Measurements from ENCODE around the gene NRXN2.
"Not testable (repeated sequence)": the region's sequence is repeated elsewhere in the genome, so short reads cannot be mapped to it uniquely, and the experiment has no call there.

Gene NRXN2

DNA sequence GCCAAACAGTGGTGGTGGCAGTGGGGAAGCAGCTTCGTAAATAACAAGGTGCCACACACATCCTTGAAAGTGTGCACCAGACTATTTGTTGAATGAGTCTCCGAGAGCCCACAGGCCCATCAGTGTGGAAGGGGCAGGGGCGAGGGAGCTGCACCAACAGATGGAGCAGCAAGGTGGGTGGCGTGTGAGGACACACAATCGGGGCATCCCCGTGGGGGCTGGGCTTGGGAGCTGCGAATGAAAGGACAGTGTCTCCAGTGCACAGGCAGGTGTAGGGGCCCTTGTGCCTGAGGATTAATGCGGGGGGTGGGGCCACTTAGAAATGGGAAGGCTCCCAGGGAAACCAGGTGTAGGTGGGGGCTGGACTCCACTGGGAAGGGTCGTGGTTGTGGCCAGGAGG lies 2.8 kb downstream of the NRXN2 start:
- DNase-seq = no peak

DNA sequence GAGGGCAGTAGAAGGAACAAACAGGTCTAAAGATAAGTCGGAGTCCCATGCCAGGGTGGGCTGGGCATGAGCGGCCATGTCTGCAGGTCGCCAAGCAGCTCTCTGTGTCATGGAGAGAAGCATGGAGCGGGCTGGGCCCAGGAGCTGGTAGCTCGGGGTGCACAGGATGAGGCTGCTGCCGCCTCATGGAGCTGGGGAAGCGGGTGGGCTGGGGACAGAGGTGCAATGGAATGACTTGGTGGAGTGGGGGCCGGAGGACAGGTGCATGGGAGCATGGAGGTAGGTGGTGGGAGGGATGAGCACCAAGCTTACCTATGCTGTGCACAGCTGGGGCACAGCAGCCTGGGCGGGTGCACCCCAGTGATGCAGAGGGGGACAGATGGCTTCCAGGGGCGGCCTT lies 3.6 kb downstream of the NRXN2 start:
- no peak for DNase-seq

DNA sequence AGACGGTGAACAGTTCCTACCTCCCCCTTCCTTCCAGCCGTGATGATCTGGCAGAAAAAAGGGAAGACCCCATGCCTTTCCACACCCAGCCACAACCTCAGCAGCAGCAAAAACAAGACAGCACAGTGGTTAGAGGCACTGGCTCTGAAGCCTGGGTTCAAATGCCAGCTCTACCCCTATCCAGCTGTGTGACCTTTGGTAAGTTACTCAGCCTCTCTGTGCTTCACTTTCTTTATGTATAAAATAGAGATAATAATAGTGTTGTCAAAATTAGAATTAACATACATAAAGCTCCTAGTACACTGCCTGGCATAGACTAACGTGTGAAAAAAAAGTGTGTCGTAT lies 4.2 kb downstream of the NRXN2 start:
- DNase-seq = no peak

DNA sequence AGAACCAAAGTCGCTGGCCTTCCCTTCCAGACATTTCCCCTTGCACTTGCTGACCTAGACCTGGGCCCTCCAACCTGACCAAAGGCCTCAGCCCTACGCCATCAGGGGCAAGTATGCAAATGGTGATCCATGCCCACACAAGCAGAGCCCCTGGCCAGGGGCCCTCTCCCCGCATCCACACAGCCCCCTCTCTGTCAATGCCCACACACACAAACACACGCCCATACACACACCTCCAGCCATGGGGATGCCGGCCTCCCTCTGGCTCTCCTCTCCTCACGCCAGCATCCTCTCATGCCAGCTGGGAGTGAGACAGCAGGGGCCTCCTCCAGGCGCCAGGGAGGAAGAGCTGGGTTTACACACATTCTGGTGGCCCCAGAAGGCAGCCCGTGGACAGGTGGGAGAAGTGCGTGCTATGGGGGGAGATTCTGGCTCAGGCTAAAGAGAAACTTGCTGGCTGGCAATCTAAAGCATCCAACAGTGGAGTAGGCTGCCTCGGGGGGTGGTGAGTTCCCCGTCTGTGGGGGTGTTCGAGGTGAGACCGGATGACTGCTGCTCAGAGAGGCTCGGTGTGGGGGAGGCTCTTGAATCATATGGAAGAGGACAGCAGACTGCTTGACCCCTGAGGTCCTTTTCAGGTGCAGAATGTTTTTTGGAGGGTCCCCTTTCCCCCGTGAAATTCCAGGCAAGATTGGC lies 4.8 kb downstream of the NRXN2 start:
- DNase-seq = no peak

DNA sequence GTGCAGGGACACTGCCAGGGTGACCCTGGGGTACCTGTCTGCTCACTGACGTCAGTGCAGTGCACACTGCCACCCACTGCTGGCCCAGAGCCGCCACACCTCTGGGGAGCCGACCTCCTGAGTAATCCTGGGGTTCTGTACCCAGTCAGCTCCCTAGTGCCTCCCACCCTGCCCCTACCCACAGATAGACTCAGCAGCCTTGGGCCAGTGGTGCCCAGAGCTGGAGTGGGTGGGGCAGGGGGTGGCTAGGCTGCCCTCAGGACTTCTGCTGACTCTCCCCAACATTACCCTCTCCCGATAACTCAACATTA lies 5.8 kb downstream of the NRXN2 start:
- no peak for DNase-seq

DNA sequence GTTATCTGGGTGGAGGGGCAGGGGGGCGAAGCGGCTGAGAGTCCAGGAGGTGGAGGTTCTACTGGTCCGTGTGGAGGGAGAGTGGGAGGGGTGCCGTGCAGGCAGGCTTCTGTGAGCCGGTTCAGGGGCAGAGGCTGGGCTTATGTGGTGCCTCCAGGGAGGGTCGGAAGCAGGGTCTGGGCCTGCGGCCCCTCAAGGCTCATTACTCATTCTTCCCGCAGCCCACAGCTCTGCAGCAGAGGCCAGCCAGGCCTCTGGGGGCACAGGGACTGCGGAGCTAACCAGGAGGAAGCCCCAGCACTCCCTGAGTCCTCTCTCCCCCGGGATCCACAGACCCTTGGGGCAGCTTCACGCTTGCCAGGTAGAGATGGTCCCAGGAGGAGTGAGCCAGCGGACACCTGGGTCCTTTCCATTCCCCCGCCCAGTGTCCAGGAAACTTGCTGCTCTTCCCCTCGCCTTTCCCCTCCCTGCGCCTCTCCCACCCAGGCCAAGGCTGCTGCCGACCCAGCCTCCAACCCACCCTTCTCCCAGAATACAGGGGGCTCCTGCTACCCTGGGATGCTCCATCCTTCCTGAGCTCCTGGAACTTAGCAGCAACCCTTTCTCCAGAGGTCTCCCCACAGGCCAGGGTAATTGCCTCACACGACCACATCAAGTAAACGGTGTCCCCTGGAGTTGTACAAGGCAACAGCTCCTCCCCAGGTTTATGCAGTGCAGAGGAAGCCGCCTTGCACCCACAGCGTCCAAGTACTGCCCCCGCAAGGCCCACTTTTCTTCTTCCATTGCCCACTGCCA lies 6.3 kb downstream of the NRXN2 start:
- no peak for DNase-seq

DNA sequence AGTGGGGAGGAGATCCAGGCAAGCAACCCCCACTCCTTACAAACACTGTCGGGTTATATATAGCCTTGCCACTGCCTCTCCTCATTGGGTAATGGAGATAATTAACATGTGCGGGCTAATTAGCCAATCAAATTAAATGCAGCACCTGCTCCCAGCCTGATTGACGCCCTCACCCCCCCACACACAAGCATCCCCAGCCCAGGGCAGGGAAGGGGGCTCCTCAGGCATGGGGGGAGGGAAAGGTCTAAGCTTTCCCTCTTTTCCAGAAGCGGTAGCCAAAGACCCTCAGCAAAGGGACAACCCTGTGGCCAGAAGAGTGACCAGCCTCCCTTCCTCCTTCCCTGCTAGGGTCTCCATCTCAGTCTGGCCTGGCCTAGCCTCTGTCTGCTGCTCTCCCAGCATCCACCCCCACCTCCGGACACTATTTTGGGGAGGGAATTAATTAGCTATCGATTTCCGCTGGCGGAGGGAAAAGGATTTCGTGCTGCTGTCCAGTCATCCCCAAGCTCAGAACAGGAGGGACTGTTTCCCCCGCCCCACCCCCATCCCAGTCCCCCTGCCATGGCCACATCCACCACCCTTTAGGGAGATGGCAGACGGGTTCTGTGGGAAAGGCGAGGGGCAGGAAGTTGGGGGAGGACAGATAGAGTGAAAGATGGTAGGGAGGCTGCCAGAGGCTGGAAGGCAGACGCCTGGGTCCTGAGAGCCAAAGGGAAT lies 7.1 kb downstream of the NRXN2 start:
- no peak for DNase-seq

DNA sequence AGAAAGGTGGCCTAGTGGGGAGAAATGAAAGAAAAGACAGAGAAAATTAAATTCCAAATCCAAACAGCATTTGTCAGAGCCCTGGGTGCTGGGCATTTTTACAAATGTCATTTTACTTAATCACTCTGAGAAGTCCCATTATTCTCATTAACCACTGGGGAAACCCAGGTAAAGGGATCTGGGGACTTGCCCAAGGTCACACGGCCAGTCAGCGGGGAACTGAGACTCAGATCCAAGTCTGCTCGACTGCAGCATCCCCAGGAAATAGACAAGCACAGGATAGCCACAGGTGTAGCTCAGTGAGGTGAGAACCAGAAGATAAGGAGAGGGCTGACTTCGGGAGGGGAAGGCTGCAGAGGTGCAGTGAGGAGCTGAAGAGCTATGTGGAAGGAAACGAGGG lies 7.9 kb downstream of the NRXN2 start:
- no peak for DNase-seq

DNA sequence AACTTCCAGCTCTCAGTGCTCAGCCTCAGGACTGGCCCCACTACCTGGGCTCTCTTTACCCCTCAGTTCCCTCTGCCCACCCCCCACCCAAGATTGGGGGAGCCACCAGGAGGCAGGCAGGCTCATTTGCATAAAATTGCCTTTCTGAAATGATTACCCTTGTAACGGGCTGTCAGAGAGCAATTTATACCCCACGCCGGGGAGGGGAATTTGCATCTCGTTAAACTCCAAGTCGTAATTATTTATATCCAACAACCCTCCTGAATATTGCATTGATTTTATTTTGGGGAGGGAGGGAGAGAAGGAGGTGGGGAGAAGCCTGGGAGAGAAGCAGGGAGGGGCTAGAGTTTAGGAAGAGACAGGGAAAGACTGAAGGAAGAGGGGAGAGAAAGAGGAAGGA lies 8.3 kb downstream of the NRXN2 start:
- no peak for DNase-seq

DNA sequence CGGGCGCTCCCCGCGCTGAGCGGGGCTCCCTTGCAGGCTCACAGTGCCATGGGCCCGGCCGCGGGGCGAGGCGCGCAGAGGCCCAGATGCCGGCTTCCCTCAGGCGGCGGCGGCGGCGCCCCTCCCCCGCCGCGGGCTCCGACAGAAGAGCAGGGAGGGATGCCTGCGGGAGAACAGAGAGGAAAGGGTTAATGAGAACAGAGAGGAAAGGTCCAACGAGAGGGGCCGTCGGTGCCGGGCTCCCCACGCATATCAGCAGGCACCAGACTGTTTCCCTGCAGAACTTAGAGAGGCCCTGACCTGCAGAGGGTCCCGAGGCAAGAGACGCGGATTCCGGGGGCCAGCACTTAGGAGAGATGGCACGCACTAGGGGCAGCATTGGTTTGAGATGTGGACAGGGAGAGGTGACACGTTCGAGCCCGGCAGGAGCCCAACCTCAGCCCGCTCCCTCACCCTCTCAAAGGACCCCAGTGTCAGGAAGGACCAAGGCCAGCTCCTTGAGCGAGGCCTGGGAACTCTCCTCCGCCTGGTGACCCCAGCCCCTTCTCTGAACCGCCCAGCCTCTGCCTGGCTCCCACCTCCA lies 9.1 kb downstream of the NRXN2 start:
- DNase-seq = peak; percentile 54

DNA sequence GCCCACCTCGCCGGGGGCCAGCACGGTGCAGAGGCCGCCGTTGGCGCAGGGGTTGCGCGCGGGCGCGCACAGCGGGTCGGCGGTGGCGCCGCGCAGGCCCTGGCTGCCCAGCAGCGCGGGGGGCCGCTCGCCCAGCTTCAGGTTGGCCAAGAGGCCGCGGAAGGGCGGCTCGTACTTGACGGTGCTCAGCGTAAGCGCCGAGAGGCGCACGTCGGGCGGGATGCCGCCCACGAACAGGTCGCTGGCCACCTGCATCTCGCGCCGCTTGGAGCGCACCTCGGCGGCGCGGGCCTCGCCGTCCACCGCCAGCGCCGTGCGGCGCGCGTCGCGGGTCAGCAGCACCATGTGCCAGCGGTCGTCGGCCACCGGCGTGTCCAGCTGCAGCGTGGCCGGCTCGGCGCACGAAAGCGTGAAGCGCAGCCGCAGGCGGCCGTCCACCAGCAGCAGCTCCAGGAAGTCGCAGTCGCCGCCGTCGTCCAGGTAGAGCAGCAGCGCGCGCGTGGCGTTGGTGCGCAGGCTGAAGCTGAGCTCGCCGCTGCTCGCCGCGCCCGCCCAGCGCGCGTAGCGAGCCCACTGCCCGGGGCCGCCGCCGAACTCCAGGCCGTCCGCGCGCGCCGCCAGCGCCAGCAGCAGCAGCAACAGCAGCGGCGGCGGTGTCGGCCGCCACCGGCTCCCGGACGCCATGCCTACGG lies 9.8 kb downstream of the NRXN2 start:
- peak; percentile 59 for DNase-seq

DNA sequence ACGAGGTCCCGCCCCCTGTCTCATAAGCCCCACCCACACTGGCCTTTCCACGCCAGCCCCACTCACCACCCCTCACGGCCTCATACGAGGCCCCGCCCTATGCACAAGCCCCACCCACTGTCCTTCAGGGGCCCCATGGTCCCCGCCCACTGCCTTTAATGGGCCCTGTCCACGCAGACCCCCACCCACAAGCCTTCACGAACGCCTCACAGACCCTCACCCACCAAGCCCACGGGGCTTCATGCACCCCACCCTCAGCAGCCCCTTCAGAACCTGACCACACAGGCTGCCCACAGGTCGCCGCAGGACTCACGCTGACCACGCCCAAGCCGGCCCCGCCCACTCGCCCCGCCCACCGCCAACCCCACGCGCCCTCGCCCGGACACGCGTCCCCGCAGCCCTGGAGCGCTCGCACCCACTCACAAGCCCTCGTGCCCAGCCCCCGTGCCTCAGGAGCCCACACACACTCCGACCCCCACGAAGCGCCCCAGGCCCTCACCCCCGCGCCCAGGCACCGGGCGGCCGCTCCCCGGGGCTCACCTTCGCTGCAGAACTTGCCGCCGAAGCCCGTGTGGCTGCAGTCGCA lies 10.5 kb downstream of the NRXN2 start:
- no peak for DNase-seq

DNA sequence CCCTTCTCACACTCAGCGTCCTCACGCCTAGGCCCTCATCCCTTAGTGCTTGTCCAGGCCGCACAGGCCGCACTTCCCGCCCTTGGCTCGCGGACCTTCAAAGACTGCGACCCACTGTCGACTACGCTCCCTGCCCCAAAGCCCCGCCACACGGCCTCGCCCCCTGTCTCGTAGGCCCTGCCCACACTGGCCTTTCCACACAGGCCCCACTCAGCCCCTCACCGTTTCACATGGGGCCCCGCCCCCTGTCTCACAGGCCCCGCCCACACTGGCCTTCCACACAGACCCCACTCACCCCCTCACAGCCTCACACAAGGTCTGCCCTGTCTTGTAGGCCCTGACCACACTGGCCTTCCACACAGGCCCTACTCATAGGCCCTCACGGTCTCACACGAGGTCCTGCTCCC lies 11.0 kb downstream of the NRXN2 start:
- DNase-seq = no peak

DNA sequence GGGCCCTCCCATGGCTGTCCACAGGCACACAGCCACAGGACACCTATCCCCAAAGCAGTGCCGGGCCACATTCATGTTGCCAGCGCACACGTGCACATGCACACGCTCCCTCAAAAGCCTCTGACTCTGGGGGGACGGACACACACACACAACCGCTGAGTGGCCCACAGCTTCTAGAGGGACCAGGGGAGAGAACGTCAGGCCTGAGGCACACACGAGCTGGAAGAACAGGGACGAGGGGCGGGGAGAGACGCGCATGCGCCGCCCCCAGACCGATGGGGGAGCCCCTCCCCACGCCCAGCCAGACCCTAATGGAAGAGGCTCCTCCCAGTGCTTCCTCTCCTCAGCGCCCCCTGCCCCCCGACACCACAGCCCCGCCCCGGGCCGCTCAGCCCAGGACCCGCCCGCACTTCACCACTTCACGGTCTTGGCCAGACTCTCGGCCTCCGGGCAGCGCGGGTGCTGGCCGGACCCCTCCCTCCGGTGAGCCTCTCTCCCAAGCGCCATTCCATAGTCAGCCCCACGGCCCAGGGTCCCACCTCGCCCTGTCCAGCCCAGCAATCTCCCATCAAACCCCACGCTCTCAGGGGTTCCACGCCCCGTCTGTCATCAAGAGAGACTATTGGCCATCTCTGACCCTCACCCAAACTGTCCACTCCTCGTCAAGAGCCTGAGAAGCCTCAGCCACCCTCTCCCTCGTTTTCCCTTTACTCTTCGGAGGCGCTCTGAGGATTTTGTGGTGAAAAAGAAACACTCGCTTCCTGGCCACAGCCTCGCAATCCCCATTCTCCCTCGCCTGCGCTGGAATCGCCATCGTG lies 11.7 kb downstream of the NRXN2 start:
- DNase-seq = no peak

DNA sequence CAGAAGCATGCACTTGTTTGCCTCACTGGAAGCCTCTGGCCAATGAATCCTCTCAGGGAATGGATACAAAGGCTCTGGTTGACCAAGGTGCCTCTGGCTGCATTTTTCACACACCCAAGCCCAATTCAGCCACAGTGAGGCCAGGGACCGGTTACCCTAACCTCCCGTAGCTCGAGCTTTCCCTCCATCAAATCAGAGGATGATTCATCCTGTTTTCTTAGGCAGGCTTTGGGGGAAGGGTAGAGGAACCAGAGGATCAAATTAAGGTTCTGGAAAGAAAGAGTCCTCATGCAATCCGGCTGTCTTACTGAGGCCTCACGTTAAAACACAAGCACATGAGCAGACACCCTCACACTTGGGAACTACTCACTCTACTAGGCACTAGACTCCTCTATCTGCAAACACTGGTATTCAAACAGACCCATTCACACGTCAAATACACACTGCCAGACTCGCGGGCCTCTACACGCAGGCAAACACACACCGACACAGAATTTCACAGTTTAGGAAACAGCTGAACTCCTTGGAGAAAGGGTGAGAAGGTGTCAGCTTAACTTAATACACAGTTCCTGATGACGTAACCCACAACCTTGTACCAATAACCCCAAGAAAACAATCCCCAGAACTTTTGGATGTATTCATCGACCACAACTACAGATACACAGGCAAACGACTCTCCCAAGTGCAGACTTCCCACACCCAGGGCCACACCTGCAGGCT lies 12.4 kb downstream of the NRXN2 start:
- no peak for DNase-seq

DNA sequence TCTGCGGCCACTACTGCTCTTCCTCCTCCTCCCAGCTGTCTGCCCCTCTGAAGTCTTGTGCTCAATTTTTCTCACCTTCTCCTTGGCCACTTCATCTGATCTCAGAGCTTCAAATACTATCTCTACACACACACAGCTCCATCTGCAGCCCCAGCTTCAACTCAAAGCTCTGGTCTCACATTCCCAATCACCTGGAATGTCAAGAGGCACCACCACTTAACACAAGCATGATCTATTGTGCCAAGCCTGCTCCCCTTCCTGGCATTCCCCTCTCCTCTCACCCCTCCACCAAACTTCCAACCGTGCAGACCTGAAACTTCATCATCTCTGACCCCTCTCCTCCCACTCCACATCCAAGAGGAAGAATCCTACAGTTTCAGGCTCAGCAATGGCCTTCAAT lies 17.5 kb downstream of the NRXN2 start:
- DNase-seq = no peak

DNA sequence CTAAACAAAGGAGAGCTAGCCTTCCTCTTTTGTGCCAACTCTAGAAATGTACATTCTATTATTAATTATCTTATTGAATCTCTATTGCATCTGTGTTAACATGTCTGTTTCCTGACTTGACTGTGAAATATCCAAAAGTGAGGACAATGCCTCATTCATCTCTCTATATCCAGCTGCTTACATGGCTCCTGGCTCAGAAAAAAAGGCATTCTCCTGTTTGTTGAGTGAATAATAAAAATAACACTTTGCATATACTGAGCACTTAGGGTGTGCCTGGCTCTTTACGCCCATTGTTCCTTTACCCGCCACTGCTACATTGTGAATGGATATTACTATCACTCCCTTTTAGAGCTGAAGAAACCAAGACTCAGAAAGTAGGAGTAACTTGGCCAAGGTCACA lies 19.9 kb downstream of the NRXN2 start:
- DNase-seq = no peak

DNA sequence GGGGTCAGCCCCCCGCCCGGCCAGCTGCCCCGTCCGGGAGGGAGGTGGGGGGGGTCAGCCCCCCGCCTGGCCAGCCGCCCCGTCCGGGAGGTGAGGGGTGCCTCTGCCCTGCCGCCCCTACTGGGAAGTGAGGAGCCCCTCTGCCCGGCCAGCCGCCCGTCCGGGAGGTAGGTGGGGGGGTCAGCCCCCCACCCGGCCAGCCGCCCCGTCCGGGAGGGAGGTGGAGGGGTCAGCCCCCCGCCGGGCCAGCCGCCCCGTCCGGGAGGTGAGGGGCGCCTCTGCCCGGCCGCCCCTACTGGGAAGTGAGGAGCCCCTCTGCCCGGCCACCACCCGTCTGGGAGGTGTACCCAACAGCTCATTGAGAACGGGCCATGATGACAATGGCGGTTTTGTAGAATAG lies 21.0 kb downstream of the NRXN2 start:
- DNase-seq = not testable (repeated sequence)

DNA sequence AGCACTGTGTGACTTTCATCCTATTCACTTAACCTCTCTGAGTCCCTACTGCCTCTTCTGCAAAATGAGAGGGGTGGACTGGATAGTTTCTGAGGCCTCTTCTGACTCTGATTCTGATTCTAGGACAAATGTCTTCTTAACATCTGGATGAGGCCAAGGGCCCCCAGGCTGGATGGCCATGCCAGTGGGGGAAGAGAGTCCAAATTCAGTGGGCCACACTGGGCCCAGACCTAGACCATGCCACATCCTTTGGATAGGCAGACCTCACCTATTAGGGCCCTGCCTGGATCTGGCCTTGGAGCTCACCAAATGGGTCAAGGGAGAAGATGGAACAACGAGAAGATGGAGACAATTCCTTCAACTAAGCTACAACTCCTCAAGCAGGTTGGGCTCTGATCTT lies 24.6 kb downstream of the NRXN2 start:
- DNase-seq = no peak

DNA sequence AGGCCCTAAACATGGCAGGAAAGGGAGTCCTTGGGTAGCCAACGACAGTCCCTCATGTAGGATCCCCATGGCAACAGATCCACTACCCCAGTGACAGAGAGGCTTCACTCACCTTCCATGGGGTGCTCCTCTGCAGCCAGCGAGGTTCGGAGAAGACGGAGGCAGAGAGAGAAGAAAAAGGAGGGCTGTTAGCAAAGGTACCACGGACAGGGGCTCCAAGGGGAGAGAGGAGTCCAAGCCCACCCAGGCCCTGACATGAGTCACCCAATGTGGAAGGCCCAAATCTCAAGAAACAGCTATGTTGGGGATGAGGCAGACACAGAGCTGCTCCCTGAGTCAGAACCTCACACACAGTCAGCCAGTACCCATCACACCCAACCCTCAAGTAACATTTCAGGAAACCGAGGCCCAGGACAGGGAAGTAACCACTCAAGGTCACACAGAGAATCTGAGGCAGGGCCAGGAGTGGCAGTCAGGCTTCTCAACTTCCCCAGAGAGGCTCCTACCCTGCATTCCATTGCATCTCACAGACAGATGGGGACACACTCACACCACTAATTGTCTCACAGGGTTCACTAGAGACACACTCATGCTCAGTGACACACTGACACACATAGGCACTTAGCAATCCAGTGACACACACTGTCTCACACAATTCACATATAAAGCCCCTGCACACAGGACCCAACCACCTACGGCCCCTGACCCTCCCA lies 25.2 kb downstream of the NRXN2 start:
- DNase-seq = no peak

DNA sequence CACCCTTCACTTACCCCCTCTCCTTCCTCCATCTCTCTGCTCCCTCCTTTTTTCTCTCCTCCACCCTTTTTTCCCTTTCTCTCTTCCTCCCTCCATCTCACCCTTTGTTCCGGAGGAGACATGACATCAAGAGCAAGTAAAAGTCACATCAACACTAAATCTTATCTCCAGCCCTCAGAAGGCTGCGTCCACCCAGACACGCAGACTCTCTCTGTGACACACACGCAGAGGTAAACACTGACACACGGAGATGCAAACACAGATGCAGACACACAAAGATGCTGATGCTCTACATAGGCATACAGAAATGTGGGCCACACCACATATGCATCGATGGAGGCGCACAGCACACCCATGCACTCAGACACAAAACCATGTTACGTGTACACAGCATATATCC lies 27.0 kb downstream of the NRXN2 start:
- no peak for DNase-seq

All from activated CD8-positive, alpha-beta memory T cell treated with anti-CD3 and anti-CD28 coated beads for 24 hours (primary cell).